Upper lobe of left lung (tissue), 6 donors: ENCODE results near the gene IRAG1. TPM values are rescaled to one million over a fixed set of nuclear protein-coding genes. Genes with fewer than 3 reads are reported as not detected.

Experiments
- ATAC-seq, 2 donors: fragments of 200-7000 bp; cut with Tn5 transposase; one replicate each; pipeline ENCODE4 v1.9.1; 2022; ENCODE audit warnings: mild to moderate bottlenecking in 2 of 2, moderate library complexity in 2 of 2; ENCODE audit not compliant: low FRiP score in 2 of 2
- DNase-seq, 2 donors: peaks; one replicate each; pipeline ENCODE4 v3.0.0-alpha.2; 2019 to 2020
- H3K27ac ChIP-seq, 4 donors: fragments of 200-600 bp; sonication (generic); one replicate each; pipeline ENCODE4 v1.5.1; 2016 to 2019
- H3K27me3 ChIP-seq, 4 donors: fragments of 200-600 bp; sonication (generic); one replicate each; pipeline ENCODE4 v1.5.1; 2017 to 2019
- H3K36me3 ChIP-seq, 4 donors: fragments of 200-600 bp; sonication (generic); one replicate each; pipeline ENCODE4 v1.5.1; 2016 to 2019
- H3K4me1 ChIP-seq, 4 donors: fragments of 200-600 bp; sonication (generic); one replicate each; pipeline ENCODE4 v1.5.1; 2018 to 2019
- H3K4me3 ChIP-seq, 4 donors: fragments of 200-600 bp; sonication (generic); one replicate each; pipeline ENCODE4 v1.5.1; 2017 to 2019; ENCODE audit warnings: mild to moderate bottlenecking in 2 of 4, moderate library complexity in 1 of 4
- H3K9me3 ChIP-seq, 4 donors: fragments of 200-600 bp; sonication (generic); one replicate each; pipeline ENCODE4 v1.5.1; 2018 to 2019
- CTCF ChIP-seq, 6 experiments: fragments of 450-650 bp in 4 of 6; fragments of 200-600 bp in 2 of 6; sonication (generic) in 2 of 6; IDR thresholded peaks; one replicate each; pipeline ENCODE4 v1.5.1; 2016 to 2019; ENCODE audit warnings: antibody characterized with exemption in 6 of 6
- EP300 ChIP-seq, 4 donors: sonication (generic); formaldehyde crosslinking; IDR thresholded peaks; one replicate each; pipeline ENCODE4 v1.5.1; 2017; ENCODE audit warnings: antibody characterized with exemption in 4 of 4, control low read depth in 2 of 4
- POLR2A ChIP-seq, 4 donors: fragments of 450-650 bp; IDR thresholded peaks; one replicate each; pipeline ENCODE4 v1.5.1; 2016 to 2017; ENCODE audit warnings: antibody characterized with exemption in 4 of 4, mild to moderate bottlenecking in 2 of 4
- POLR2AphosphoS5 ChIP-seq, 2 donors: sonication (generic); formaldehyde crosslinking; IDR thresholded peaks; one replicate each; pipeline ENCODE4 v1.5.1; 2017; ENCODE audit warnings: antibody characterized with exemption in 2 of 2
- WGBS, 2 donors: methylation state at CpG; one replicate each; pipeline ENCODE4 v1.1.5; 2017 to 2018; 5-methylcytosine and 5-hydroxymethylcytosine counted together
- total RNA-seq, 6 donors: library from RNA; depleted of rRNA in 4 of 6; stranded (reverse); fragments of >200 nt in 4 of 6; gene quantifications; one replicate each; pipeline versions ENCODE4 v1.1.0 to v1.2.1, GENCODE V29; 2016 to 2021
- donor health status: DM: no; HTN: no; CAD: no; lungs with moderate emphysema.
- donor health status: DM: no; HTN: yes; CAD: no; lungs with severe emphysema.

IRAG1 gene
- total RNA-seq, 6 donors from 2014 or later, result 2.4 to 16.3 (median 7.5) TPM

GRCh38 chr11:10719616-10720015 lies 26.1 kb upstream of the IRAG1 start:
- no peak for ATAC-seq
- Histone ChIP-seq H3K9me3 (no peaks in the 10 kb centered on the region), H3K4me1 (no peaks in the 10 kb centered on the region), H3K36me3 (no peaks in the 10 kb centered on the region), H3K27me3 (no peaks in the 10 kb centered on the region), H3K27ac (no peak overlapping the region), H3K4me3 (no peak overlapping the region)
- DNase-seq, result no peak
- TF ChIP-seq POLR2AphosphoS5 (IDR thresholded peaks at IDR 0.05) (no peak), CTCF (IDR thresholded peaks at IDR 0.05) (no peak), POLR2A (IDR thresholded peaks at IDR 0.05) (no peak), EP300 (IDR thresholded peaks at IDR 0.05) (no peak)
- whole genome bisulfite sequencing, 2 donors, result 93 to 100% methylated on average over 1 to 2 of the region's 2 CpGs

DNA sequence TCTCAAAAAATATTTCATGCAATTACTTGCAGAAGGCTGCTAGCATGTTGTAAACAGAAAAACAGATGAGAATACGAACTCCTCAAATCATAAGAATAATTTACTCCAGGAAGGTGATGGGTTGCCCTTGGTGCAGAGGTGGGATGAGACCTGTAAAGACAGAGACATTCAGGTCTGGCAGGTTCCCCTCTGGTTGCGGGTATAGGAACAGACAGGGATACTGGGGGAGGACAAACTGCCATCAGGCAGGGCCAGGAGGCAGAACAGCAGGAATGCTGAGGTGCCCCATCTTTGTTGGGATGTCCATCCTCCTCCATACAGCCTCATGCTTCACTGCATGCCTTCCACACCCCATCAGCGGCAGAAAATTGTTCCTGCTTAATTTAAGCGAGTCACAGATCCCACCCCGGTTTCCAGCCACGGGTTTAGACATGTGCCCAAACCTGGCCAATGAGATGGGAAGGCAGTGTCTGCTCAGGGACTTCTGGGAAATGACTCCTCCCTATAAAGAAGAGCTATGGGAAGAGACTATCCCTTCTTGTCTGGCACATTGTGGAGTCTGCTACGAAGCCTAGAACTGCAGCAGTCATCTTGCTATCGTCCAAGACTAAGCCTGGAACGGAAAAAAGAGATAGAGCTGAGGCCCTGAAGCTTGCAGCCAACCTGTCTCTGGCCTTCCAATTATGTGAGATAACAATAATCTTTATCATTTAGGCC lies 23.1 kb upstream of the IRAG1 start:
- WGBS, 2 donors, result 79 to 88% methylated on average over 9 of the region's 9 CpGs
- Histone ChIP-seq H3K27me3 (no peaks in the 10 kb centered on the region), H3K4me3 (no peak overlapping the region), H3K36me3 (no peaks in the 10 kb centered on the region), H3K9me3 (no peaks in the 10 kb centered on the region), H3K4me1 (no peaks in the 10 kb centered on the region), H3K27ac (no peak overlapping the region)
- no peak for ATAC-seq
- TF ChIP-seq CTCF (IDR thresholded peaks at IDR 0.05), result no peak
- TF ChIP-seq EP300 (IDR thresholded peaks at IDR 0.05), result no peak
- no peak for TF ChIP-seq POLR2A (IDR thresholded peaks at IDR 0.05)
- TF ChIP-seq POLR2AphosphoS5 (IDR thresholded peaks at IDR 0.05), result no peak
- DNase-seq, result no peak

- Histone ChIP-seq H3K4me3 (no peak overlapping the region), H3K27me3 (no peaks in the 10 kb centered on the region), H3K4me1 (no peaks in the 10 kb centered on the region), H3K9me3 (no peaks in the 10 kb centered on the region), H3K36me3 (no peaks in the 10 kb centered on the region), H3K27ac (no peak overlapping the region)
- WGBS, 2 donors, result 66 to 68% methylated on average over 3 of the region's 3 CpGs
- DNase-seq (no peak), ATAC-seq (no peak)
- TF ChIP-seq EP300 (IDR thresholded peaks at IDR 0.05), result no peak
- no peak for TF ChIP-seq CTCF (IDR thresholded peaks at IDR 0.05)
- TF ChIP-seq POLR2A (IDR thresholded peaks at IDR 0.05), result no peak
- no peak for TF ChIP-seq POLR2AphosphoS5 (IDR thresholded peaks at IDR 0.05)
These were observed 22.6 kb upstream of the IRAG1 start for GRCh38 chr11:10716122-10716521.

- H3K36me3 ChIP-seq, result no peaks in the 10 kb centered on the region
- no peaks in the 10 kb centered on the region for H3K4me1 ChIP-seq
- 79 to 85% methylated on average over 4 of the region's 4 CpGs for WGBS, 2 donors
- no peak for TF ChIP-seq EP300 (IDR thresholded peaks at IDR 0.05)
- TF ChIP-seq CTCF (IDR thresholded peaks at IDR 0.05), result no peak
- no peak for TF ChIP-seq POLR2A (IDR thresholded peaks at IDR 0.05)
- TF ChIP-seq POLR2AphosphoS5 (IDR thresholded peaks at IDR 0.05), result no peak
- H3K27ac ChIP-seq, result no peak overlapping the region
- no peaks in the 10 kb centered on the region for H3K27me3 ChIP-seq
- ATAC-seq (no peak), DNase-seq (no peak)
- H3K4me3 ChIP-seq, result no peak overlapping the region
- H3K9me3 ChIP-seq, result no peaks in the 10 kb centered on the region
These were observed 22.0 kb upstream of the IRAG1 start for GRCh38 chr11:10715571-10715970.
